B cell (primary cell): ENCODE data around the gene CFAP47. TPM values are rescaled to one million over a fixed set of nuclear protein-coding genes. Genes with fewer than 3 reads are reported as not detected.
"Not testable (repeated sequence)": the region's sequence is repeated elsewhere in the genome, so short reads cannot be mapped to it uniquely, and the experiment has no call there.

ENCODE experiments used
- ATAC-seq: fragments of 200-7000 bp; cut with Tn5 transposase; one replicate; pipeline ENCODE4 v1.10.0; 2021; ENCODE audit warnings: low read depth, mild to moderate bottlenecking, moderate number of reproducible peaks, moderate library complexity
- CTCF ChIA-PET: fragments of 350-600 bp; sonication (Branson Sonifier 250); formaldehyde crosslinking; loops from one replicate; lab custom pipeline; 2021; ENCODE audit warnings: antibody characterized with exemption, inconsistent platforms; lab: Charles Lee
- POLR2A ChIA-PET: fragments of 350-600 bp; sonication (Branson Sonifier 250); formaldehyde crosslinking; loops from one replicate; lab custom pipeline; 2021; ENCODE audit warnings: antibody characterized with exemption; lab: Charles Lee
- DNase-seq: peaks from one replicate; pipeline ENCODE4 v3.0.0; 2013
- H2AFZ ChIP-seq: 2 replicates; pipeline ENCODE4 v1.6.1; 2012; ENCODE audit warnings: mild to moderate bottlenecking, low read depth, low read length; ENCODE audit not compliant: insufficient read depth, poor library complexity, severe bottlenecking
- H3K27ac ChIP-seq, 2 donors: 1 replicate in 1 of 2; 2 replicates in 1 of 2; pipeline ENCODE4 v1.5.1; 2012 to 2013; ENCODE audit warnings: low read length in 2 of 2, mild to moderate bottlenecking in 2 of 2, moderate library complexity in 1 of 2
- H3K27me3 ChIP-seq, 4 experiments: fragments of 200-600 bp in 1 of 4; sonication (generic) in 1 of 4; replicated peaks in 1 of 4; 1 replicate in 2 of 4; 2 replicates in 2 of 4; pipeline versions ENCODE4 v1.6.1 to v1.7.0; 2013 to 2016; ENCODE audit warnings: low read length in 3 of 4, mild to moderate bottlenecking in 2 of 4, mixed read lengths in 1 of 4, moderate library complexity in 1 of 4; ENCODE audit not compliant: insufficient read depth in 4 of 4, control insufficient read depth in 3 of 4; ENCODE audit errors: control extremely low read depth in 1 of 4
- H3K36me3 ChIP-seq, 2 experiments: replicated peaks in 1 of 2; 1 replicate in 1 of 2; 2 replicates in 1 of 2; pipeline versions ENCODE4 v1.6.1 to v1.7.1; 2013; ENCODE audit warnings: low read length in 1 of 2; ENCODE audit not compliant: insufficient read depth in 2 of 2, control insufficient read depth in 1 of 2; ENCODE audit errors: control extremely low read depth in 1 of 2, extremely low read depth in 1 of 2
- H3K4me1 ChIP-seq, 2 donors: fragments of 200-600 bp in 1 of 2; sonication (generic) in 1 of 2; 1 replicate in 1 of 2; 2 replicates in 1 of 2; pipeline versions ENCODE4 v1.5.1 to v1.6.1; 2013 to 2017; ENCODE audit warnings: low read length in 2 of 2; ENCODE audit not compliant: control insufficient read depth in 2 of 2, insufficient read depth in 2 of 2
- H3K4me2 ChIP-seq: replicated peaks from 2 replicates; pipeline ENCODE3; 2012; ENCODE audit warnings: mild to moderate bottlenecking, low read depth, low read length; ENCODE audit not compliant: poor library complexity, severe bottlenecking
- H3K4me3 ChIP-seq, 5 experiments: fragments of 200-600 bp in 1 of 5; sonication (generic) in 1 of 5; 1 replicate in 3 of 5; 2 replicates in 2 of 5; pipeline versions ENCODE4 v1.5.1 to v1.7.0; 2011 to 2016; ENCODE audit warnings: low read length in 4 of 5, mild to moderate bottlenecking in 4 of 5, low read depth in 2 of 5, control low read depth in 1 of 5, moderate library complexity in 1 of 5; ENCODE audit not compliant: insufficient read depth in 1 of 5; ENCODE audit errors: control extremely low read depth in 1 of 5, extremely low read depth in 1 of 5
- H3K79me2 ChIP-seq: fragments of 200-600 bp; sonication (generic); one replicate; pipeline ENCODE4 v1.6.0; 2016; ENCODE audit warnings: low read length; ENCODE audit not compliant: control insufficient read depth, insufficient read depth
- H3K9ac ChIP-seq: fragments of 200-600 bp; sonication (generic); 2 replicates; pipeline ENCODE4 v1.6.1; 2017; ENCODE audit warnings: mild to moderate bottlenecking, low read length, moderate library complexity
- H3K9me3 ChIP-seq, 3 donors: one replicate each; pipeline versions ENCODE4 v1.6.1 to v1.7.1; 2013; ENCODE audit warnings: low read length in 2 of 3; ENCODE audit not compliant: control insufficient read depth in 2 of 3, insufficient read depth in 1 of 3; ENCODE audit errors: control extremely low read depth in 1 of 3
- H4K20me1 ChIP-seq: 2 replicates; pipeline ENCODE4 v1.6.0; 2012; ENCODE audit warnings: mild to moderate bottlenecking, low read length; ENCODE audit not compliant: insufficient read depth, control insufficient read depth, poor library complexity, severe bottlenecking
- H3K27ac Mint-ChIP-seq: one replicate; pipeline ENCODE4 v1.8.0; 2021; ENCODE audit warnings: mixed read lengths
- H3K27me3 Mint-ChIP-seq: one replicate; pipeline ENCODE4 v1.8.0; 2021; ENCODE audit warnings: mixed read lengths
- H3K4me1 Mint-ChIP-seq: one replicate; pipeline ENCODE4 v1.8.0; 2021; ENCODE audit warnings: mixed read lengths
- H3K4me3 Mint-ChIP-seq: one replicate; pipeline ENCODE4 v1.8.0; 2021; ENCODE audit warnings: mixed read lengths
- H3K9me3 Mint-ChIP-seq: one replicate; pipeline ENCODE4 v1.8.0; 2022; ENCODE audit warnings: mixed read lengths; ENCODE audit not compliant: insufficient read depth
- CTCF ChIP-seq: fragments of 200-600 bp; IDR thresholded peaks from one replicate; pipeline ENCODE4 v1.8.0; 2022; ENCODE audit warnings: antibody characterized with exemption, mild to moderate bottlenecking
- EZH2 ChIP-seq: IDR thresholded peaks from 2 replicates; pipeline ENCODE4 v1.6.1; 2012; ENCODE audit warnings: borderline replicate concordance, low read depth, mild to moderate bottlenecking, moderate library complexity, low read length; ENCODE audit not compliant: insufficient read depth, poor library complexity, severe bottlenecking
- WGBS: methylation state at CpG from one replicate; pipeline ENCODE4 v1.1.5; 2013; ENCODE audit warnings: missing lambda C conversion rate; ENCODE audit not compliant: insufficient coverage; 5-methylcytosine and 5-hydroxymethylcytosine counted together
- intact Hi-C: fragments of 100-400 bp; cut with micrococcal nuclease; formaldehyde crosslinking; loops from one replicate; pipeline ENCODE4 v1.10.0; 2022
- polyA plus RNA-seq: library from polyadenylated mRNA; depleted of rRNA; stranded (reverse); fragments of >200 nt; gene quantifications from 2 replicates; pipeline ENCODE4 v1.2.3, GENCODE V29; 2012
- total RNA-seq, 2 donors: library from RNA; stranded (reverse); fragments of 120-200 nt in 1 of 2; gene quantifications; 1 replicate in 1 of 2; 2 replicates in 1 of 2; pipeline versions ENCODE4 v1.2.3 to v1.2.4, GENCODE V29; 2013 to 2022

The CFAP47 gene
- total and polyA plus RNA-seq, 2 donors (not counting 1 experiment from before 2014, with no cell fraction given): not detected

- Mint-ChIP-seq H3K27me3 (no peaks in the 10 kb centered on the region), H3K4me3 (no peak overlapping the region), H3K9me3 (peaks cover 2% of the 10 kb centered on the region), H3K4me1 (no peaks in the 10 kb centered on the region), H3K27ac (no peak overlapping the region)
- ChIA-PET CTCF (no interaction called here), POLR2A (no interaction called here)
- Histone ChIP-seq H4K20me1 (no peaks in the 10 kb centered on the region), H3K36me3 (no peaks in the 10 kb centered on the region), H3K4me2 (no peak overlapping the region), H3K79me2 (no peaks in the 10 kb centered on the region), H2AFZ (no peak overlapping the region), H3K27ac (no peak overlapping the region), H3K4me3 (no peak overlapping the region), H3K9ac (no peak overlapping the region), H3K9me3 (no peaks in the 10 kb centered on the region), H3K27me3 (no peaks in the 10 kb centered on the region), H3K4me1 (no peaks in the 10 kb centered on the region)
- intact Hi-C loops: no loop called here
- WGBS: no CpG with 5 or more reads among the region's 1 CpG
- DNase-seq (no peak), ATAC-seq (no peak)
- TF ChIP-seq EZH2: no peak
- TF ChIP-seq CTCF: no peak
Observed at GRCh38 chrX:36083256-36083655, 163.7 kb downstream of the CFAP47 start.

- no peak overlapping the region for H3K9ac ChIP-seq
- no peaks in the 10 kb centered on the region for H3K9me3 ChIP-seq
- WGBS: no CpG with 5 or more reads among the region's 2 CpGs
- H3K27me3 ChIP-seq: no peaks in the 10 kb centered on the region
- intact Hi-C loops: no loop called here
- Mint-ChIP-seq H3K27ac (no peak overlapping the region), H3K27me3 (no peaks in the 10 kb centered on the region), H3K4me1 (no peaks in the 10 kb centered on the region), H3K9me3 (peaks cover 2% of the 10 kb centered on the region), H3K4me3 (no peak overlapping the region)
- POLR2A ChIA-PET: no interaction called here
- ATAC-seq (no peak), DNase-seq (no peak)
- no peaks in the 10 kb centered on the region for H3K36me3 ChIP-seq
- CTCF ChIA-PET: no interaction called here
- H3K4me3 ChIP-seq: no peak overlapping the region
- no peak for TF ChIP-seq CTCF
- no peaks in the 10 kb centered on the region for H3K4me1 ChIP-seq
- no peaks in the 10 kb centered on the region for H4K20me1 ChIP-seq
- H3K27ac ChIP-seq: no peak overlapping the region
- H2AFZ ChIP-seq: no peak overlapping the region
- no peak overlapping the region for H3K4me2 ChIP-seq
- no peaks in the 10 kb centered on the region for H3K79me2 ChIP-seq
Observed at GRCh38 chrX:36087366-36087765, 167.8 kb downstream of the CFAP47 start.

GRCh38 chrX:36088939-36089338 lies 169.4 kb downstream of the CFAP47 start:
- H3K4me3 ChIP-seq, H3K27ac ChIP-seq, H3K9me3 Mint-ChIP-seq, H4K20me1 ChIP-seq, H3K4me1 ChIP-seq, H3K36me3 ChIP-seq, H3K27me3 ChIP-seq, DNase-seq, H2AFZ ChIP-seq, H3K27ac Mint-ChIP-seq, H3K79me2 ChIP-seq, intact Hi-C loops, H3K27me3 Mint-ChIP-seq, ATAC-seq, POLR2A ChIA-PET, H3K4me1 Mint-ChIP-seq, H3K9ac ChIP-seq, H3K4me3 Mint-ChIP-seq, H3K4me2 ChIP-seq, H3K9me3 ChIP-seq, CTCF ChIA-PET: not testable (repeated sequence)
- no CpG with 5 or more reads among the region's 10 CpGs for WGBS
